ENCODE data around the gene IQCK.

DNA sequence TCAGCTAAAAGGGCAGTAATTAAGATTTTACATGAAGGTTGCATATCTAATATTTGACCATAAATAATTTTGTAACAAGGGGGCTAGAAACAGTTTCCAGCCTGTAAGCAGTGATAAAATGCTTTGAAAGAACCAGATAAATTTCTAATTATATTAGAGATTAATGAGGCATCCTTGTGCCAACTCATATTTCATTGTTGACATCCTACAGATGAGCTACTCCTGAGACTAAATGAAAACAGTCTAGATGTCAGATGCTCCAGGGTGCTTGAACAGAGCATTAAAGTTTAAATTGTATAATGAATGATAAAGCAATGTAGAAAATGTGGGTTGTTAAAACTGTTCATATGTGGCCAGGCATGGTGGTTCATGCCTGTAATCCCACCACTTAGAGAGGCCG is 23.3 kb downstream of the IQCK start:
- TF ChIP-seq, protein P1, sequence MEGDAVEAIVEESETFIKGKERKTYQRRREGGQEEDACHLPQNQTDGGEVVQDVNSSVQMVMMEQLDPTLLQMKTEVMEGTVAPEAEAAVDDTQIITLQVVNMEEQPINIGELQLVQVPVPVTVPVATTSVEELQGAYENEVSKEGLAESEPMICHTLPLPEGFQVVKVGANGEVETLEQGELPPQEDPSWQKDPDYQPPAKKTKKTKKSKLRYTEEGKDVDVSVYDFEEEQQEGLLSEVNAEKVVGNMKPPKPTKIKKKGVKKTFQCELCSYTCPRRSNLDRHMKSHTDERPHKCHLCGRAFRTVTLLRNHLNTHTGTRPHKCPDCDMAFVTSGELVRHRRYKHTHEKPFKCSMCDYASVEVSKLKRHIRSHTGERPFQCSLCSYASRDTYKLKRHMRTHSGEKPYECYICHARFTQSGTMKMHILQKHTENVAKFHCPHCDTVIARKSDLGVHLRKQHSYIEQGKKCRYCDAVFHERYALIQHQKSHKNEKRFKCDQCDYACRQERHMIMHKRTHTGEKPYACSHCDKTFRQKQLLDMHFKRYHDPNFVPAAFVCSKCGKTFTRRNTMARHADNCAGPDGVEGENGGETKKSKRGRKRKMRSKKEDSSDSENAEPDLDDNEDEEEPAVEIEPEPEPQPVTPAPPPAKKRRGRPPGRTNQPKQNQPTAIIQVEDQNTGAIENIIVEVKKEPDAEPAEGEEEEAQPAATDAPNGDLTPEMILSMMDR (IDR thresholded peaks at IDR 0.05), result no peak
- no peak for TF ChIP-seq POLR2A (IDR thresholded peaks at IDR 0.05)

Measured in heart left ventricle (tissue), 13 donors.